Activated CD4-positive, alpha-beta T cell treated with anti-CD3 and anti-CD28 coated beads, Interleukin-10, Interleukin-2, amounts not matched to agents 100 ng/mL and 50 ng/mL, durations not matched to agents 16 hours and 8 hours (primary cell): ENCODE results near the gene APOA1.

Source experiments
- DNase-seq: peaks from one replicate; pipeline ENCODE4 v3.0.0-alpha.2; 2020

APOA1 gene

GRCh38 chr11:116786966-116787365 lies 50.5 kb downstream of the APOA1 start:
- DNase-seq, result no peak

- DNase-seq, result no peak
Observed at GRCh38 chr11:116786326-116786725, 51.1 kb downstream of the APOA1 start.
